ENCODE data around the gene DACT3.
A peak's percentile ranks its signal among the peaks of the same experiment; 100 is the strongest.
"Not testable (repeated sequence)": the region's sequence is repeated elsewhere in the genome, so short reads cannot be mapped to it uniquely, and the experiment has no call there.

DACT3 gene

DNA sequence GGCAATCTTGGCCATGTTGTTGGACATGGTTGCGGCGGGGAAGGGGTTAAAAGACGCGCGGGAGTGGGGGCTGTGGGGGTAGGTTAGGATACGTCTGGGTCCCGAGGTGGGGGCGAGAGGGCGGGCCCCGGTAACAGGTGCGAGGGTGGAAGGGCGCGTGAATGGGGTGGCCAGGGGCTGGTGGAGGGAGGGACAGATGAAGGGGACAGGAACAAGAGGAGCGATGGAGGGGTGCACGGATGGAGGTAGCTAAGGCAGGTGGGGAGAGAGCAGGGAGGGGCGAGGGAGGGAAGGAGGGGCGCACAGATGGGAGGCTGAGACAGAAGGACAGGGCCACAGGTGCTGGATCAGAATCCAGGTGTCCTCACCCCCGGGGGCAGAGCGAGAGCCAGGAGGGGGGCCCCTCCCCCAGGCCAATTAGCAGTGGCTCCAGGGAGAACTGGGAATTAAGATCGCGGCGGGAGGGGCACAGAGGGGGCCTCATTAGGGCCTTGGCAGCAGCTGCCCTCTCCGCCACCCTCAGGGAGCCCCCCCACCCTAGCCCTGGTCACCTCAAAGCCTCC lies 26.2 kb downstream of the DACT3 start:
- TF ChIP-seq, protein P1, sequence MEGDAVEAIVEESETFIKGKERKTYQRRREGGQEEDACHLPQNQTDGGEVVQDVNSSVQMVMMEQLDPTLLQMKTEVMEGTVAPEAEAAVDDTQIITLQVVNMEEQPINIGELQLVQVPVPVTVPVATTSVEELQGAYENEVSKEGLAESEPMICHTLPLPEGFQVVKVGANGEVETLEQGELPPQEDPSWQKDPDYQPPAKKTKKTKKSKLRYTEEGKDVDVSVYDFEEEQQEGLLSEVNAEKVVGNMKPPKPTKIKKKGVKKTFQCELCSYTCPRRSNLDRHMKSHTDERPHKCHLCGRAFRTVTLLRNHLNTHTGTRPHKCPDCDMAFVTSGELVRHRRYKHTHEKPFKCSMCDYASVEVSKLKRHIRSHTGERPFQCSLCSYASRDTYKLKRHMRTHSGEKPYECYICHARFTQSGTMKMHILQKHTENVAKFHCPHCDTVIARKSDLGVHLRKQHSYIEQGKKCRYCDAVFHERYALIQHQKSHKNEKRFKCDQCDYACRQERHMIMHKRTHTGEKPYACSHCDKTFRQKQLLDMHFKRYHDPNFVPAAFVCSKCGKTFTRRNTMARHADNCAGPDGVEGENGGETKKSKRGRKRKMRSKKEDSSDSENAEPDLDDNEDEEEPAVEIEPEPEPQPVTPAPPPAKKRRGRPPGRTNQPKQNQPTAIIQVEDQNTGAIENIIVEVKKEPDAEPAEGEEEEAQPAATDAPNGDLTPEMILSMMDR (IDR thresholded peaks at IDR 0.05; ENCODE audit: insufficient read depth, low read depth, low read length, missing control alignments): no peak
- no peak for DNase-seq (ENCODE audit: low read depth)
- peak overlapping the region; percentile 37 for H3K4me3 ChIP-seq (ENCODE audit: low read depth, low read length)

DNA sequence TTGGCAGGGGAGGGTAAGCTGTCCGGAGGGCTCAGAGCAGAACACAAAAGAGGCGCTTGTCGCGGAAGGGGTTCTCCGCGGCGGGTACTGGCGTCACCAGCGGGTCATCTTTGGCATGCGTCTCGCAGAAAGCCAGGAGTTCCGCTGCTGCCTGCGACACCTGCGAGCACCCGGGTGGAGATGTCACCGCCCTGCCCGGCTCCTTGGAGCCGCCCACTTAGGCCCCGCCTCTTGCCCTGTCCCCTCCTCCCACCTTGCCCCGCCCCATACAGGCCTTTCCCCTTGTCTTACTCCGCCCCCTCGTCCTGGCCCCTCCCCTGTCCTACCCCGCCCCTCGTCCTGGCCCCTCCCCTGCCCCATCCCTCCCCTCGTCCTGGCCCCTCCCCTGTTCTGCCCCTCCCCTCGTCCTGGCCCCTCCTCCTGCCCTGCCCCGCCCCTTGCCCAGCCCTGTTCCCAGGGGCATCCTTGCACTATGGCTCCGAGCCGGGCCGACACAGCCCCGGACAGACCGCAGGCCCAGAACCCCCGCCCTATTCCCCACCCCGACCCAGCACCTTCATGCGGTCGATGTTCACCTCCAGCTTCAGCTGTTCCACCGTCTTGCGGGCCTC lies 26.8 kb downstream of the DACT3 start:
- peak overlapping the region; percentile 37 for H3K4me3 ChIP-seq (ENCODE audit: low read depth, low read length)
- DNase-seq (ENCODE audit: low read depth): peak; percentile 96
- TF ChIP-seq, protein P1 (IDR thresholded peaks at IDR 0.05; ENCODE audit: insufficient read depth, low read depth, low read length, missing control alignments): no peak

DNA sequence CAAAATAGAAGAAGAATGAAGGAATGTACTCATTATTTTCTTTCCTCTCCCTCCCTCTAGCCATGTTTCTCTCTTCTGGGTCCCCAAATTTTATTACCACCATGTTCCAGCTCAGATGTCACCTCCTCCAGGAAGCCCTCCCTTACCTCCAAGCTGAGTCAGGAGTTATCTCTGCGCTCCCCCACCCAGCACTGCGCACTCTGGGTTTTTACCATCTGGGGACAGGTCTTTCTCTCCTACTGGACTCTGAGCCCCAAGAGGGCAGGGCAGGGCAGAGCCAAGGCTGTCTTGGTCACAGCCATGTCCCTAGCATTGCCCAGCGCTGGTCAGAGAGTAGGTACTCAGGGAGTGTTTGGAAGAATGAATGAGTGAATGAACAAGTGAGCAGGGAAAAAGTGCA lies 27.9 kb downstream of the DACT3 start:
- H3K4me3 ChIP-seq (ENCODE audit: low read depth, low read length): no peak overlapping the region
- no peak for DNase-seq (ENCODE audit: low read depth)
- TF ChIP-seq, protein P1 (IDR thresholded peaks at IDR 0.05; ENCODE audit: insufficient read depth, low read depth, low read length, missing control alignments): no peak

DNA sequence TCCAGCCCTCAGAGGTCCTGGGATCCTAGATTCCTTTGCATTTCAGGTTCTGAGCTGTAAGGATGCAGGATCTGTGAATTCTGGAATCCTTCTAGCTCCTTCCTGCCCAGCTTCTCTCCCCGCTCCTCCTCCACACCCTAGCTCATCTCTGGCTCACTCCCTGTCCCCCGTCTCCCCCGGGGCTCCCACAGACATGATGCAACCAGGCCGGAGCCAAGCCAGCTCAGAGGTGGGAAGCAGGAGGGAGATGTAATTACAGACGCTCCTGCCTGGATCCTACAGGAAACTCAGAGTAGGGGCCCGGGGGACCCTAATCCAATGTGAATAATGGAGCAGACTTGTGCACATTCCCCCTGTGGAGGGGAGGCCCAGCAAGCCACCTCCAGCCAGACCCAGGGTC lies 29.5 kb downstream of the DACT3 start:
- no peak for DNase-seq (ENCODE audit: low read depth)

DNA sequence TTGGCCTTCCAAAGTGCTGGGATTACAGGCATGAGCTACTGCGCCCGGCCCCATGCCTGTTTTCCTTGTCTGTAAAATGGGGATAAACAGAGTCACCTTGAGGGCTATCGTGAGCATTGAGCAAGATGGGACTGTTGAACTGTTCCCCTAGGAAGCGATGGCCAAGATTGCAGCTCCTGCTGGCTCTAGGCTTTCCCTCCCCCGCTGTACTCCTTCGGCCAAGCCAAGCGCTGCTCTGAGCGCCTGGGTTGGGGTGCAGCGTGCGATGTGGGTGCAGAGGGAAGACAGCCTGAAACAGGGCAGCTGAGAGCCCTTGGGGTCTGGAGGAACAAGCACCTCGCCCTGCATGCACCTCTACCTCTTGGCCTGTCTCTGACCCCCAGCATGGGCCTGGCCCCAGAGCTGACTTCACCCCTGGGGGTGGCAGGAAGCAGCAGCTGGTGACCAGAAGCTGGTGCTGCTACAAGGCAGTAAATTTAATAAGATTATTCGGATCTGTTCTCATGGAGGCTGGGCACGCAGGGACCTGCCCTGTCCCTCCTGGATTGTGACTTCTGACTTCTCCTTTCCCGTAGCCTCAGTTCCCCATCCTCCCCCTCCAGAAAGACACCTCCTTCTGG lies 30.3 kb downstream of the DACT3 start:
- TF ChIP-seq, protein P1 (IDR thresholded peaks at IDR 0.05; ENCODE audit: insufficient read depth, low read depth, low read length, missing control alignments): no peak
- no peak for DNase-seq (ENCODE audit: low read depth)
- no peak overlapping the region for H3K4me3 ChIP-seq (ENCODE audit: low read depth, low read length)

More for the DNA sequence above, 29.5 kb downstream of the DACT3 start:
- no peak overlapping the region for H3K4me3 ChIP-seq (ENCODE audit: low read depth, low read length)
- TF ChIP-seq, protein P1 (IDR thresholded peaks at IDR 0.05; ENCODE audit: insufficient read depth, low read depth, low read length, missing control alignments): no peak

DNA sequence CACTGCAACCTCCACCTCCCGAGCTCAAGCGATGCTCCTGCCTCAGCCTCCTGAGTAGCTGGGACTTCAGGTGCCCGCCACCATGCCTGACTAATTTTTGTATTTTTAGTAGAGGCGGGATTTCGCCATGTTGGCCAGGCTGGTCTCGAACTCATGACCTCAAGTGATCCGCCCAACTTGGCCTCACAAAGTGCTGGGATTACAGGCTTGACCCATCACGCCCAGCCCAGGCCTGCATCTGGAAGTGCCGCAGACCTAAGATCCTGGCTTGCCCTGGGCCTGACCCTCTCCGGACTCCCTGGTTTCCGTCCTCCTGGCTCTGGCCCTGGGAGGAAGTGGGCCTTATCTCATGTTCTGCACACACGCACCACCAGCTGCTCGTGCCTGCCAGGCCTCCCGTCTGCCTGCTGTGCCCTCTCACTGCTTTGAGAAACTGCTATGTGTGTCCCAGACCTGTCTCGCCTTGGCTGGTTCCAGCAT lies 31.4 kb downstream of the DACT3 start:
- no peak for DNase-seq (ENCODE audit: low read depth)
- TF ChIP-seq, protein P1 (IDR thresholded peaks at IDR 0.05; ENCODE audit: insufficient read depth, low read depth, low read length, missing control alignments): no peak
- no peak overlapping the region for H3K4me3 ChIP-seq (ENCODE audit: low read depth, low read length)

DNA sequence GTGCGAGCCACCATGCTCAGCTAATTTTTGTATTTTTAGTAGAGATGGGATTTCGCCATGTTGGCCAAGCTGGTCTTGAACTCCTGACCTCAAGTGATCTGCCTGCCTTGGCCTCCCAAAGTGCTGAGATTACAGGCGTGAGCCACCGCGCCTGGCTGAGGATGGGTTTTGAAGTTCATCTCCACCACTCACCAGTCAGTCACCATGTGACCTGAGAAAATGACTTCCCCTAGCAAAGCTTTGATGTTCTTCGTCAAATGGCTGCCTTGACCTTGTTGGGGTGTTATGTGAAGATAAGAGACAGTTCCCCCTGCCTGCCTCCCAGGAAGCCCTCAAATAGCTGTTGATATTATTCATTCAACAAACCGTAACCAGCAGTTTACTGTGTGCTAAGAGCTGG lies 32.0 kb downstream of the DACT3 start:
- H3K4me3 ChIP-seq (ENCODE audit: low read depth, low read length); DNase-seq (ENCODE audit: low read depth): not testable (repeated sequence)

All from GM12865 (cell line).